ENCODE data around the gene BOLL.

- TF ChIP-seq BACH2 (CRISPR knock-in tag; IDR thresholded peaks at IDR 0.05; ENCODE audit: borderline replicate concordance) (no peak), RARB (CRISPR knock-in tag; IDR thresholded peaks at IDR 0.05) (no peak), ZC3H10 (CRISPR knock-in tag; IDR thresholded peaks at IDR 0.05) (no peak), ESRRG (CRISPR knock-in tag; IDR thresholded peaks at IDR 0.05) (no peak), ZFP3 (CRISPR knock-in tag; IDR thresholded peaks at IDR 0.05) (no peak), TCF4 (CRISPR knock-in tag; IDR thresholded peaks at IDR 0.05; ENCODE audit: borderline replicate concordance) (no peak), CREB5 (CRISPR knock-in tag; IDR thresholded peaks at IDR 0.05; ENCODE audit: low read depth) (no peak), CSDC2 (CRISPR knock-in tag; IDR thresholded peaks at IDR 0.05) (no peak), ARNTL (CRISPR knock-in tag; IDR thresholded peaks at IDR 0.05; ENCODE audit: borderline replicate concordance, low read depth) (no peak)
- TF ChIP-seq, protein P1, sequence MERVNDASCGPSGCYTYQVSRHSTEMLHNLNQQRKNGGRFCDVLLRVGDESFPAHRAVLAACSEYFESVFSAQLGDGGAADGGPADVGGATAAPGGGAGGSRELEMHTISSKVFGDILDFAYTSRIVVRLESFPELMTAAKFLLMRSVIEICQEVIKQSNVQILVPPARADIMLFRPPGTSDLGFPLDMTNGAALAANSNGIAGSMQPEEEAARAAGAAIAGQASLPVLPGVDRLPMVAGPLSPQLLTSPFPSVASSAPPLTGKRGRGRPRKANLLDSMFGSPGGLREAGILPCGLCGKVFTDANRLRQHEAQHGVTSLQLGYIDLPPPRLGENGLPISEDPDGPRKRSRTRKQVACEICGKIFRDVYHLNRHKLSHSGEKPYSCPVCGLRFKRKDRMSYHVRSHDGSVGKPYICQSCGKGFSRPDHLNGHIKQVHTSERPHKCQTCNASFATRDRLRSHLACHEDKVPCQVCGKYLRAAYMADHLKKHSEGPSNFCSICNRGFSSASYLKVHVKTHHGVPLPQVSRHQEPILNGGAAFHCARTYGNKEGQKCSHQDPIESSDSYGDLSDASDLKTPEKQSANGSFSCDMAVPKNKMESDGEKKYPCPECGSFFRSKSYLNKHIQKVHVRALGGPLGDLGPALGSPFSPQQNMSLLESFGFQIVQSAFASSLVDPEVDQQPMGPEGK (CRISPR knock-in tag; IDR thresholded peaks at IDR 0.05; ENCODE audit: borderline replicate concordance) = no peak
Observed at GRCh38 chr2:197799068-197799467, 13.9 kb upstream of the BOLL start.

Measured in SK-N-SH treated with all-trans-retinoic acid at 6 μM for 48 hours (cell line).